Ascending aorta (tissue), 2 donors: ENCODE results near the gene RAB8A. TPM values are rescaled to one million over a fixed set of nuclear protein-coding genes. Genes with fewer than 3 reads are reported as not detected.

Source experiments
- DNase-seq, 2 donors: peaks; one replicate each; pipeline ENCODE4 v3.0.0-alpha.2; 2019; ENCODE audit warnings: low spot score in 2 of 2
- H3K27ac ChIP-seq, 2 donors: fragments of 200-600 bp; sonication (generic); one replicate each; pipeline ENCODE4 v1.5.1; 2016 to 2017; ENCODE audit warnings: mild to moderate bottlenecking in 1 of 2
- H3K27me3 ChIP-seq: fragments of 200-600 bp; sonication (generic); one replicate; pipeline ENCODE4 v1.5.1; 2017
- H3K36me3 ChIP-seq, 2 donors: fragments of 200-600 bp; sonication (generic); one replicate each; pipeline ENCODE4 v1.5.1; 2016
- H3K4me1 ChIP-seq, 2 donors: fragments of 200-600 bp; sonication (generic); one replicate each; pipeline ENCODE4 v1.5.1; 2016 to 2017; ENCODE audit warnings: mild to moderate bottlenecking in 1 of 2
- H3K4me3 ChIP-seq, 2 donors: fragments of 200-600 bp; sonication (generic); one replicate each; pipeline ENCODE4 v1.5.1; 2016 to 2017; ENCODE audit warnings: mild to moderate bottlenecking in 1 of 2
- H3K9me3 ChIP-seq, 2 donors: fragments of 200-600 bp; sonication (generic); one replicate each; pipeline ENCODE4 v1.5.1; 2016
- intact Hi-C: fragments of 100-400 bp; cut with DNase I; formaldehyde crosslinking; loops from one replicate; pipeline ENCODE4 v1.15.1; 2023
- total RNA-seq: library from RNA; depleted of rRNA; stranded (reverse); fragments of >200 nt; gene quantifications from one replicate; pipeline ENCODE4 v1.1.0, GENCODE V29; 2016
- TF ChIP-seq, protein P1 (sequence below), 3 experiments: fragments of 200-600 bp in 2 of 3; fragments of 450-650 bp in 1 of 3; sonication (generic) in 2 of 3; IDR thresholded peaks; one replicate each; pipeline ENCODE4 v1.5.1; 2016 to 2019; ENCODE audit warnings: antibody characterized with exemption in 3 of 3, mild to moderate bottlenecking in 1 of 3, moderate library complexity in 1 of 3

Gene RAB8A
- total RNA-seq, 1 donor from 2014 or later, result 35.1 TPM

DNA sequence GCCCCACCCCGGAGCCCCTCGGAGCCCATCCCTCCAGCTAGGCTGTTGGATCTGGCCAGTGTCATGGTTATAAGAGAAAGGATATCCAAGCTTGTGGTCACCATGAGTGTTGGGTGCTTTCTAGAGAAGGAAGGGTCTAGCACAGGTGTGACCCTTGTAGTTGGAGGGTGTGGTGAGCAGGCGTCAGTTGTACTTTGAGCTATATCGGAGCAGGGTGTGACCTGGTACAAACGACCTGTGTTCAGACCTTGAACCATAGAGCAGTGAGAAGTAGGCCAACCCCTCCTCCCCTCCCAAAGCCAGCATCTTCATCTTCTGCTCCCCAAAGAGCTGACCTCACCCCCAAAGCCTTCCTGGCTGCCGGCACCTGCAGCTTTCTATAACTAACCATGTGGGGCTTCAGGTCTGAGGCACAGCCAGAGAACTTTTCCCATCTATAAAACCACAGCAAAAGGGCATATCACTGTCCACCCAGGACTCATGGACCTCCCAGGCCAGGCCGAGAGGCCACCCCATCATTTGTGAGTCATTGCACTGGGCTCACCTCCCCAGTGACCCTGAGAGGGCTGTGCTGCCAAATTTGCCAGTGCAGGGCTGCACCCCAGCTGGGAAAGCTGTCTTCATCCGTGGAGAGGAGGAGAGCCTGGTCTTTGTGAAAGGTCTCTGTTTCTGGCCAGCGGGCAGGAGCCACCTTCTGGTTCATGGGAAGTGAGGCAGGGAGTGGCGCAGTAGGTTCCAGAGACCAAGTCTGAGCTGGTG, 14.2 kb downstream of the RAB8A start:
- H3K36me3 ChIP-seq, result peaks cover 89 to 95% of the 10 kb centered on the region in 2 donors
- H3K9me3 ChIP-seq, result no peaks in the 10 kb centered on the region
- TF ChIP-seq, protein P1, sequence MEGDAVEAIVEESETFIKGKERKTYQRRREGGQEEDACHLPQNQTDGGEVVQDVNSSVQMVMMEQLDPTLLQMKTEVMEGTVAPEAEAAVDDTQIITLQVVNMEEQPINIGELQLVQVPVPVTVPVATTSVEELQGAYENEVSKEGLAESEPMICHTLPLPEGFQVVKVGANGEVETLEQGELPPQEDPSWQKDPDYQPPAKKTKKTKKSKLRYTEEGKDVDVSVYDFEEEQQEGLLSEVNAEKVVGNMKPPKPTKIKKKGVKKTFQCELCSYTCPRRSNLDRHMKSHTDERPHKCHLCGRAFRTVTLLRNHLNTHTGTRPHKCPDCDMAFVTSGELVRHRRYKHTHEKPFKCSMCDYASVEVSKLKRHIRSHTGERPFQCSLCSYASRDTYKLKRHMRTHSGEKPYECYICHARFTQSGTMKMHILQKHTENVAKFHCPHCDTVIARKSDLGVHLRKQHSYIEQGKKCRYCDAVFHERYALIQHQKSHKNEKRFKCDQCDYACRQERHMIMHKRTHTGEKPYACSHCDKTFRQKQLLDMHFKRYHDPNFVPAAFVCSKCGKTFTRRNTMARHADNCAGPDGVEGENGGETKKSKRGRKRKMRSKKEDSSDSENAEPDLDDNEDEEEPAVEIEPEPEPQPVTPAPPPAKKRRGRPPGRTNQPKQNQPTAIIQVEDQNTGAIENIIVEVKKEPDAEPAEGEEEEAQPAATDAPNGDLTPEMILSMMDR (IDR thresholded peaks at IDR 0.05), result no peak
- no peak for DNase-seq
- H3K4me1 ChIP-seq, result no peaks in the 10 kb centered on the region
- no peak overlapping the region for H3K27ac ChIP-seq
- no peaks in the 10 kb centered on the region for H3K27me3 ChIP-seq
- intact Hi-C loops, result no loop called here
- no peak overlapping the region for H3K4me3 ChIP-seq

DNA sequence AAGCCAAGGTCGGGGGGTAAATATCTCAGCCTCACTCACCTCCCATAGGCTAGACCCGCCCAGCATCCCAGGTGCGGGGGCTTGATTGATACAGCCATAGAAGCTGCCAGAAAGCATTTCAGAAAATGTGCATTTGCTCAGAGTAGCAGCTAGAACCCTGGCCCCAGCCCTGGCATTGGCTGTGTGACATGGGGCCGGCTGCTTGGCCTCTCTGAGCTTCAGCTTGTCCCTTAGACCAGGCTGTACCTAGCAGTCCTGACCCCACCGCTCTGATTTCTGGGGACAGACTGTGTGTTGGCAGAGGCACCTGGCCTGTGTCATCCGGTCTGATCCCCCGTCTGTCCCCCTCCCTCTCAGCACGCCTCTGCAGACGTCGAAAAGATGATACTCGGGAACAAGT, 15.4 kb downstream of the RAB8A start:
- Histone ChIP-seq H3K36me3 (peaks cover 85 to 93% of the 10 kb centered on the region in 2 donors), H3K27me3 (no peaks in the 10 kb centered on the region), H3K4me3 (no peak overlapping the region), H3K9me3 (no peaks in the 10 kb centered on the region), H3K27ac (no peak overlapping the region), H3K4me1 (no peaks in the 10 kb centered on the region)
- DNase-seq, result no peak
- intact Hi-C loops, result no loop called here
- TF ChIP-seq, protein P1 (IDR thresholded peaks at IDR 0.05), result no peak

DNA sequence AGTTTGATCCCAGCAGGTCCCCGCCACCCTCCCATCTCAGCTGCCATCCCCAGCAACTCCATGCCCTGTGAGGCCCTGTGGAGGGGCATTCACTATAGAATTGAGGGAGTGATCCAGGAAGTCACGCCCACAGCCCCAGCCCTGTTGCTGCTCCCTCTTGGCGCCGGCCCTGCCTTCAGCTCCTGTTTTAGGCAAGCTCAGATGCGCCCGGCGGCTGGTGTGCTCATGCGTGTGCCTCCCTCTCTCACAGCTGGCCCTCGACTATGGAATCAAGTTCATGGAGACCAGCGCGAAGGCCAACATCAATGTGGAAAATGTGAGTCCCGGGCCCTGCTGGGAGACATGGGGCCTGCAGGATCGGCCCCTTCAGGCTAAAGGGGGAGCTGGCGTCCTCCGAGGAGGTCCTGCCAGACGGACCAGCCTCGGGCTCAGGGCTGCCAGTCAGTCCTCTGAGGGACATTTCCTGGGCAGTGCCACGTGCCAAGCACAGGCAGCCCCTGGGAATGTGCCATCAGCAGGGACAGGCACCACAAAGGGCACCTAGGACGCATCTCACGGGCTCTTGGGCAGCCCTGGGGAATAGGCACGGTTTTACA, 16.2 kb downstream of the RAB8A start:
- no peak overlapping the region for H3K4me3 ChIP-seq
- H3K36me3 ChIP-seq, result peaks cover 85 to 93% of the 10 kb centered on the region in 2 donors
- intact Hi-C loops, result no loop called here
- no peaks in the 10 kb centered on the region for H3K27me3 ChIP-seq
- H3K27ac ChIP-seq, result no peak overlapping the region
- H3K9me3 ChIP-seq, result no peaks in the 10 kb centered on the region
- TF ChIP-seq, protein P1 (IDR thresholded peaks at IDR 0.05), result no peak
- no peak for DNase-seq
- no peaks in the 10 kb centered on the region for H3K4me1 ChIP-seq

DNA sequence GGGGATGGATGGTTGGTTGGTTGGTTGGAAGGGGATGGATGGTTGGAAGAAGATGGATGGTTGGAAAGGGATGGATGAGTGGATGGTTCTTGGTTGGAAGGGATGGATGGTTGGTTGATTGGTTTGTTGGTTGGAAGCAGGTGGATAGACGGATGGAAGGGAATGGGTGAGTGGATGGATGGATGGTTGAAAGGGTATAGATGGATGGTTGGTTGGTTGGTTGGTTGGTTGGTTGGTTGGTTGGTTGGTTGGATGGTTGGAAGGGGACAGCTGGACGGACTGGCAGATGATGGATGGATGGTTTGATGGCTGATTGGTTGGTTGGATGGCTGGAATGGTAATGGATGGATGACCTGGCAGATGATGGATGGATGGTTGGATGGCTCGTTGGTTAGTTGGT, 20.0 kb downstream of the RAB8A start:
- TF ChIP-seq, protein P1 (IDR thresholded peaks at IDR 0.05), result no peak
- intact Hi-C loops, result no loop called here
- H3K4me1 ChIP-seq, result no peaks in the 10 kb centered on the region
- H3K27me3 ChIP-seq, result no peaks in the 10 kb centered on the region
- H3K27ac ChIP-seq, result no peak overlapping the region
- peaks cover 70 to 76% of the 10 kb centered on the region in 2 donors for H3K36me3 ChIP-seq
- DNase-seq, result no peak
- no peak overlapping the region for H3K4me3 ChIP-seq
- no peaks in the 10 kb centered on the region for H3K9me3 ChIP-seq

DNA sequence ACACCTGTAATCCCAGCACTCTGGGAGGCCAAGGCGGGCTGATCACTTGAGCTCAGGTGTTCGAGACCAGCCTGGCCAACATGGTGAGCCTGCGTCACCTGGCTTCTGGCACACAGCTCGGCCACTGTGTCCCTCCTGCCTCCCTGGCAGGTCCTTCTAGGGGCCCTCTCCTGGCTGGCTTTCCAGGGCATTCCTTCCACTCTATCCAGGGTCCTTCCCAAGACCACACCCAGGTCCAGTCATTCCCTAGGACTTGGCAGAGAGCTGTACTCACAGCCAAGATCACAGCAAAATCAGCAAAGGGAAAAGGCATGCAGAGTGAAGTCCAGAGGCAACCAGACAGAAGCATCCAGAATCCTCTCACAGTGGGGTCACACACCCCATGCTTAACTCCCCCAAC, 22.1 kb downstream of the RAB8A start:
- no peak overlapping the region for H3K4me3 ChIP-seq
- no peaks in the 10 kb centered on the region for H3K4me1 ChIP-seq
- peaks cover 51 to 54% of the 10 kb centered on the region in 2 donors for H3K36me3 ChIP-seq
- H3K27ac ChIP-seq, result no peak overlapping the region
- no peaks in the 10 kb centered on the region for H3K27me3 ChIP-seq
- no peaks in the 10 kb centered on the region for H3K9me3 ChIP-seq
- intact Hi-C loops, result no loop called here
- DNase-seq, result no peak
- TF ChIP-seq, protein P1 (IDR thresholded peaks at IDR 0.05), result no peak
